T47D (cell line): ENCODE results near the gene TULP4.

ENCODE experiments used
- DNase-seq, 2 experiments: peaks; one replicate each; pipeline versions ENCODE4 v3.0.0 to v3.0.0-alpha.2; 2011 to 2012; ENCODE audit warnings: low read depth in 1 of 2, low spot score in 1 of 2
- JUND ChIP-seq: IDR thresholded peaks from 2 replicates; pipeline ENCODE4 v1.6.1; 2012; ENCODE audit warnings: low read depth
- in situ Hi-C: cut with HindIII; loops from 2 replicates; pipeline ENCODE4 v1.10.0; 2016; ENCODE audit warnings: low sequenced_read_pairs, low pct_unique_long_range_greater_than_20kb

TULP4 gene

GRCh38 chr6:158303210-158303731 lies 9.0 kb upstream of the TULP4 start:
- TF ChIP-seq JUND, result no peak
- in situ Hi-C loops, result no loop called here
- no peak for DNase-seq

GRCh38 chr6:158304254-158304653 lies 8.0 kb upstream of the TULP4 start:
- no peak for TF ChIP-seq JUND
- DNase-seq, result no peak
- in situ Hi-C loops, result no loop called here

GRCh38 chr6:158309814-158310213 lies 2.5 kb upstream of the TULP4 start:
- no peak for TF ChIP-seq JUND
- DNase-seq, result no peak
- in situ Hi-C loops, result no loop called here

GRCh38 chr6:158311193-158311592 lies 1.1 kb upstream of the TULP4 start:
- in situ Hi-C loops, result no loop called here
- TF ChIP-seq JUND, result no peak
- DNase-seq, result no peak

GRCh38 chr6:158311626-158312025 lies 639 bp upstream of the TULP4 start:
- no peak for DNase-seq
- in situ Hi-C loops, result no loop called here
- TF ChIP-seq JUND, result no peak

- in situ Hi-C loops, result no loop called here
- DNase-seq, result no peak
Observed at GRCh38 chr6:158312672-158313397, 570 bp downstream of the TULP4 start.

GRCh38 chr6:158313989-158314388 lies 1.7 kb downstream of the TULP4 start:
- TF ChIP-seq JUND, result no peak
- in situ Hi-C loops, result no loop called here
- no peak for DNase-seq

More at GRCh38 chr6:158312672-158313397, 570 bp downstream of the TULP4 start:
- no peak for TF ChIP-seq JUND

- TF ChIP-seq JUND, result no peak
- in situ Hi-C loops, result no loop called here
- no peak for DNase-seq
Observed at GRCh38 chr6:158314737-158315136, 2.5 kb downstream of the TULP4 start.

GRCh38 chr6:158316022-158316421 lies 3.8 kb downstream of the TULP4 start:
- no peak for DNase-seq
- in situ Hi-C loops, result no loop called here
- TF ChIP-seq JUND, result no peak

- in situ Hi-C loops, result no loop called here
- DNase-seq, result no peak
- TF ChIP-seq JUND, result no peak
Observed at GRCh38 chr6:158321960-158322359, 9.7 kb downstream of the TULP4 start.

GRCh38 chr6:158322400-158322723 lies 10.1 kb downstream of the TULP4 start:
- in situ Hi-C loops, result no loop called here
- DNase-seq, result no peak
- no peak for TF ChIP-seq JUND

- no peak for DNase-seq
- in situ Hi-C loops, result no loop called here
- TF ChIP-seq JUND, result no peak
Observed at GRCh38 chr6:158322724-158323560, 10.7 kb downstream of the TULP4 start.

- TF ChIP-seq JUND, result no peak
- DNase-seq, result no peak
- in situ Hi-C loops, result no loop called here
Observed at GRCh38 chr6:158323561-158323958, 11.3 kb downstream of the TULP4 start.
